ENCODE data around the gene SLC2A10.

The SLC2A10 gene

GRCh38 chr20:46698788-46699187 lies 10.7 kb upstream of the SLC2A10 start:
- TF ChIP-seq CTCF (IDR thresholded peaks at IDR 0.05; ENCODE audit: insufficient read depth, low read depth, low read length, missing control alignments): no peak
- no peak for DNase-seq (ENCODE audit: low read depth)
- H3K4me3 ChIP-seq (ENCODE audit: low read depth, low read length): no peak overlapping the region

- peak; percentile 20 for DNase-seq (ENCODE audit: low read depth)
- TF ChIP-seq CTCF (IDR thresholded peaks at IDR 0.05; ENCODE audit: insufficient read depth, low read depth, low read length, missing control alignments): peak; percentile 39
- H3K4me3 ChIP-seq (ENCODE audit: low read depth, low read length): no peak overlapping the region
Measured at GRCh38 chr20:46699651-46700359, 9.6 kb upstream of the SLC2A10 start.

- no peak overlapping the region for H3K4me3 ChIP-seq (ENCODE audit: low read depth, low read length)
- TF ChIP-seq CTCF (IDR thresholded peaks at IDR 0.05; ENCODE audit: insufficient read depth, low read depth, low read length, missing control alignments): no peak
- DNase-seq (ENCODE audit: low read depth): no peak
Measured at GRCh38 chr20:46700481-46700880, 9.0 kb upstream of the SLC2A10 start.

GRCh38 chr20:46701057-46701456 lies 8.4 kb upstream of the SLC2A10 start:
- no peak for TF ChIP-seq CTCF (IDR thresholded peaks at IDR 0.05; ENCODE audit: insufficient read depth, low read depth, low read length, missing control alignments)
- no peak for DNase-seq (ENCODE audit: low read depth)

GRCh38 chr20:46701556-46701955 lies 7.9 kb upstream of the SLC2A10 start:
- no peak for TF ChIP-seq CTCF (IDR thresholded peaks at IDR 0.05; ENCODE audit: insufficient read depth, low read depth, low read length, missing control alignments)
- no peak for DNase-seq (ENCODE audit: low read depth)
- H3K4me3 ChIP-seq (ENCODE audit: low read depth, low read length): no peak overlapping the region

More at GRCh38 chr20:46701057-46701456, 8.4 kb upstream of the SLC2A10 start:
- H3K4me3 ChIP-seq (ENCODE audit: low read depth, low read length): no peak overlapping the region

- H3K4me3 ChIP-seq (ENCODE audit: low read depth, low read length): no peak overlapping the region
Measured at GRCh38 chr20:46701986-46702385, 7.5 kb upstream of the SLC2A10 start.

More at GRCh38 chr20:46701986-46702385, 7.5 kb upstream of the SLC2A10 start:
- DNase-seq (ENCODE audit: low read depth): no peak
- no peak for TF ChIP-seq CTCF (IDR thresholded peaks at IDR 0.05; ENCODE audit: insufficient read depth, low read depth, low read length, missing control alignments)

Measured in GM12865 (cell line).